H9 (cell line): Measurements from ENCODE around the gene YDJC. TPM values are rescaled to one million over a fixed set of nuclear protein-coding genes. Genes with fewer than 3 reads are reported as not detected.

Experiments used
- DNase-seq: peaks from one replicate; pipeline ENCODE4 v3.0.0-alpha.2; 2017
- H2AFZ ChIP-seq: one replicate; pipeline ENCODE4 v1.6.1; 2013; ENCODE audit warnings: mild to moderate bottlenecking, low read length, control low read depth, moderate library complexity
- H2AK5ac ChIP-seq: 2 replicates; pipeline ENCODE4 v1.6.1; 2013; ENCODE audit warnings: low read length, control low read depth, mixed read lengths; ENCODE audit not compliant: insufficient read length
- H2BK120ac ChIP-seq: one replicate; pipeline ENCODE4 v1.6.1; 2013; ENCODE audit warnings: low read depth, mild to moderate bottlenecking, low read length, control low read depth, inconsistent platforms; ENCODE audit not compliant: poor library complexity, severe bottlenecking
- H2BK12ac ChIP-seq: 2 replicates; pipeline ENCODE4 v1.6.1; 2013; ENCODE audit warnings: low read length, control low read depth, mixed read lengths, low read depth; ENCODE audit not compliant: insufficient read length
- H2BK15ac ChIP-seq: 2 replicates; pipeline ENCODE4 v1.6.1; 2013; ENCODE audit warnings: low read depth, low read length, control low read depth
- H2BK20ac ChIP-seq: one replicate; pipeline ENCODE4 v1.6.1; 2013; ENCODE audit warnings: low read depth, mild to moderate bottlenecking, low read length, control low read depth, inconsistent platforms; ENCODE audit not compliant: poor library complexity, severe bottlenecking
- H2BK5ac ChIP-seq: 2 replicates; pipeline ENCODE4 v1.6.1; 2013; ENCODE audit warnings: low read length, control low read depth, mixed read lengths; ENCODE audit not compliant: insufficient read length
- H3K14ac ChIP-seq: 2 replicates; pipeline ENCODE4 v1.6.1; 2013; ENCODE audit warnings: low read length, control low read depth; ENCODE audit not compliant: insufficient read depth
- H3K18ac ChIP-seq: 2 replicates; pipeline ENCODE4 v1.6.1; 2013; ENCODE audit warnings: low read depth, mild to moderate bottlenecking, mixed read lengths, low read length, control low read depth; ENCODE audit not compliant: insufficient read length
- H3K23ac ChIP-seq: 2 replicates; pipeline ENCODE4 v1.6.1; 2013; ENCODE audit warnings: low read length, control low read depth, mixed read lengths, low read depth; ENCODE audit not compliant: insufficient read length
- H3K23me2 ChIP-seq: 2 replicates; pipeline ENCODE4 v1.6.1; 2013; ENCODE audit warnings: low read depth, mild to moderate bottlenecking, mixed read lengths, low read length, control low read depth; ENCODE audit not compliant: insufficient read length, poor library complexity, severe bottlenecking
- H3K27ac ChIP-seq: 2 replicates; pipeline ENCODE4 v1.5.1; 2013; ENCODE audit warnings: low read length, control low read depth, mixed read lengths, low read depth; ENCODE audit not compliant: insufficient read length
- H3K27me3 ChIP-seq: 2 replicates; pipeline ENCODE4 v1.6.1; 2013; ENCODE audit warnings: low read length, control low read depth, inconsistent platforms; ENCODE audit not compliant: insufficient read depth
- H3K4ac ChIP-seq: 2 replicates; pipeline ENCODE4 v1.6.1; 2013; ENCODE audit warnings: low read depth, mild to moderate bottlenecking, control low read depth, inconsistent platforms, low read length, moderate library complexity
- H3K4me1 ChIP-seq: 2 replicates; pipeline ENCODE4 v1.6.1; 2013; ENCODE audit warnings: low read length, control low read depth, inconsistent platforms; ENCODE audit not compliant: insufficient read depth
- H3K4me2 ChIP-seq: 2 replicates; pipeline ENCODE4 v1.6.1; 2013; ENCODE audit warnings: low read length, control low read depth, mixed read lengths; ENCODE audit not compliant: insufficient read length, insufficient read depth
- H3K56ac ChIP-seq: 2 replicates; pipeline ENCODE4 v1.6.1; 2013; ENCODE audit warnings: low read depth, mild to moderate bottlenecking, mixed read lengths, low read length, control low read depth; ENCODE audit not compliant: insufficient read length
- H3K79me1 ChIP-seq: 2 replicates; pipeline ENCODE4 v1.6.1; 2013; ENCODE audit warnings: low read depth, mild to moderate bottlenecking, moderate library complexity, low read length, control low read depth, inconsistent platforms; ENCODE audit not compliant: insufficient read depth, poor library complexity, severe bottlenecking
- H3K79me2 ChIP-seq: 2 replicates; pipeline ENCODE4 v1.6.1; 2013; ENCODE audit warnings: low read length, control low read depth, inconsistent platforms; ENCODE audit not compliant: insufficient read depth
- H3K9ac ChIP-seq: 2 replicates; pipeline ENCODE4 v1.6.1; 2013; ENCODE audit warnings: low read length, control low read depth, mixed read lengths; ENCODE audit not compliant: insufficient read length; ENCODE audit errors: extremely low read depth
- H3K9me3 ChIP-seq: one replicate; pipeline ENCODE4 v1.6.1; 2013; ENCODE audit warnings: low read depth, low read length, inconsistent platforms; ENCODE audit not compliant: control insufficient read depth
- H3T11ph ChIP-seq: one replicate; pipeline ENCODE4 v1.6.1; 2013; ENCODE audit warnings: mild to moderate bottlenecking, low read length, control low read depth, inconsistent platforms
- H4K20me1 ChIP-seq: one replicate; pipeline ENCODE4 v1.6.1; 2013; ENCODE audit not compliant: control insufficient read depth, insufficient read length, insufficient read depth
- H4K5ac ChIP-seq: 2 replicates; pipeline ENCODE4 v1.6.1; 2013; ENCODE audit warnings: low read depth, mild to moderate bottlenecking, mixed read lengths, low read length, control low read depth; ENCODE audit not compliant: insufficient read length
- H4K8ac ChIP-seq: replicated peaks from 2 replicates; pipeline ENCODE4 v1.6.1; 2013; ENCODE audit warnings: low read length, control low read depth, mixed read lengths, low read depth; ENCODE audit not compliant: insufficient read length
- H4K91ac ChIP-seq: 2 replicates; pipeline ENCODE4 v1.6.1; 2013; ENCODE audit warnings: low read depth, mild to moderate bottlenecking, moderate library complexity, mixed read lengths, low read length, control low read depth; ENCODE audit not compliant: insufficient read length
- H3K27ac Mint-ChIP-seq, 3 experiments: 2 replicates in 2 of 3; 3 replicates in 1 of 3; pipeline ENCODE4 v1.8.0; 2020 to 2021; ENCODE audit warnings: mixed read lengths in 3 of 3, mild to moderate bottlenecking in 1 of 3, moderate library complexity in 1 of 3
- H3K27me3 Mint-ChIP-seq: 2 replicates; pipeline ENCODE4 v1.8.0; 2021; ENCODE audit warnings: low read depth, mild to moderate bottlenecking, moderate library complexity, mixed read lengths
- H3K36me3 Mint-ChIP-seq, 3 experiments: 2 replicates in 2 of 3; 3 replicates in 1 of 3; pipeline ENCODE4 v1.8.0; 2020 to 2021; ENCODE audit warnings: low read depth in 3 of 3, mixed read lengths in 3 of 3; ENCODE audit not compliant: insufficient read depth in 1 of 3
- H3K4me1 Mint-ChIP-seq, 2 experiments: 2 replicates each; pipeline ENCODE4 v1.8.0; 2020; ENCODE audit warnings: mixed read lengths in 2 of 2
- H3K4me3 Mint-ChIP-seq, 2 experiments: 2 replicates in 1 of 2; 3 replicates in 1 of 2; pipeline ENCODE4 v1.8.0; 2020 to 2021; ENCODE audit warnings: mild to moderate bottlenecking in 2 of 2, mixed read lengths in 2 of 2, moderate library complexity in 1 of 2
- H3K9me3 Mint-ChIP-seq, 2 experiments: 2 replicates in 1 of 2; 3 replicates in 1 of 2; pipeline ENCODE4 v1.8.0; 2020; ENCODE audit warnings: mild to moderate bottlenecking in 2 of 2, mixed read lengths in 2 of 2, moderate library complexity in 1 of 2
- WGBS: extraction: QIAGEN DNeasy Blood & Tissue Kit; methylation state at CpG from one replicate; pipeline ENCODE4 v1.1.7; 2013; ENCODE audit warnings: missing lambda C conversion rate, low lambda C conversion rate, mixed read lengths; ENCODE audit not compliant: insufficient read length; ENCODE audit errors: extremely low coverage; 5-methylcytosine and 5-hydroxymethylcytosine counted together
- microRNA-seq: library from miRNA; unstranded; fragments of <30 nt; microRNA quantifications from one replicate; pipeline ENCODE4, GENCODE V29; 2020; ENCODE audit warnings: borderline microRNAs expressed
- total RNA-seq: library from RNA; stranded (reverse); gene quantifications from 2 replicates; pipeline ENCODE4 v1.2.1, GENCODE V29; 2021
- TF ChIP-seq, protein P1 (sequence below): fragments of 200-600 bp; sonication (generic); conservative IDR thresholded peaks from 3 replicates; pipeline ENCODE4 v1.8.0; 2021; ENCODE audit warnings: antibody characterized with exemption, mild to moderate bottlenecking

YDJC gene
- total RNA-seq, 1 experiment from 2014 or later, result 30.2 TPM

DNA sequence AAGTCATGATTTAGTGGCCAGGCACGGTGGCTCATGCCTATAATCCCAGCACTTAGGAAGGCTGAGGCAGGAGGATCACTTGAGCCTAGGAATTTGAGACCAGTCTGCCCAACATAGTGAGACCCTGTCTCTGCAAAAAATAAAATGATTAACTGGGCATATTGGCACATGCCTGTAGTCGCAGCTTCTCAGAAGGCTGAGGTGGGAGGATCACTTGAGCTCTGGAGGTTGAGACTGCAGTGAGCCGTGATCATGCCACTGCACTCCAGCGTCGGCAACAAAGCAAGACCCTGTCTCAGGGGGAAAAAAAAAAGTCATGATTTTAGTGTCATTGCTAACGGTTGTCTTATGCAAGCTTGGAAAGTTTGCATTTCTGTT lies 50.4 kb downstream of the YDJC start:
- Histone ChIP-seq H2BK5ac (no peak overlapping the region), H2BK20ac (no peak overlapping the region), H3K27me3 (no peaks in the 10 kb centered on the region), H3K9me3 (no peaks in the 10 kb centered on the region), H3K4me1 (no peaks in the 10 kb centered on the region), H3K23me2 (no peaks in the 10 kb centered on the region), H2BK15ac (no peak overlapping the region), H3K4ac (no peak overlapping the region), H3K4me2 (no peak overlapping the region), H3K18ac (no peak overlapping the region), H3K56ac (no peak overlapping the region), H3K23ac (no peak overlapping the region), H4K20me1 (no peaks in the 10 kb centered on the region), H4K5ac (no peak overlapping the region), H3K9ac (no peak overlapping the region), H4K8ac (no peak overlapping the region), H3T11ph (no peak overlapping the region), H2AK5ac (no peak overlapping the region), H3K14ac (no peak overlapping the region), H2BK120ac (no peak overlapping the region), H2BK12ac (no peak overlapping the region), H4K91ac (no peak overlapping the region), H2AFZ (no peak overlapping the region), H3K27ac (no peak overlapping the region), H3K79me2 (peaks cover 70% of the 10 kb centered on the region), H3K79me1 (peaks cover 4% of the 10 kb centered on the region)
- Mint-ChIP-seq H3K4me1 (peaks cover 4 to 8% of the 10 kb centered on the region in 2 experiments; a peak in 2 of 4 replicates), H3K27me3 (no peaks in the 10 kb centered on the region), H3K27ac (no peak overlapping the region), H3K4me3 (no peak overlapping the region), H3K9me3 (no peaks in the 10 kb centered on the region), H3K36me3 (peaks cover 0 to 12% (median 6%) of the 10 kb centered on the region in 3 experiments; a peak in 4 of 7 replicates)
- TF ChIP-seq, protein P1, sequence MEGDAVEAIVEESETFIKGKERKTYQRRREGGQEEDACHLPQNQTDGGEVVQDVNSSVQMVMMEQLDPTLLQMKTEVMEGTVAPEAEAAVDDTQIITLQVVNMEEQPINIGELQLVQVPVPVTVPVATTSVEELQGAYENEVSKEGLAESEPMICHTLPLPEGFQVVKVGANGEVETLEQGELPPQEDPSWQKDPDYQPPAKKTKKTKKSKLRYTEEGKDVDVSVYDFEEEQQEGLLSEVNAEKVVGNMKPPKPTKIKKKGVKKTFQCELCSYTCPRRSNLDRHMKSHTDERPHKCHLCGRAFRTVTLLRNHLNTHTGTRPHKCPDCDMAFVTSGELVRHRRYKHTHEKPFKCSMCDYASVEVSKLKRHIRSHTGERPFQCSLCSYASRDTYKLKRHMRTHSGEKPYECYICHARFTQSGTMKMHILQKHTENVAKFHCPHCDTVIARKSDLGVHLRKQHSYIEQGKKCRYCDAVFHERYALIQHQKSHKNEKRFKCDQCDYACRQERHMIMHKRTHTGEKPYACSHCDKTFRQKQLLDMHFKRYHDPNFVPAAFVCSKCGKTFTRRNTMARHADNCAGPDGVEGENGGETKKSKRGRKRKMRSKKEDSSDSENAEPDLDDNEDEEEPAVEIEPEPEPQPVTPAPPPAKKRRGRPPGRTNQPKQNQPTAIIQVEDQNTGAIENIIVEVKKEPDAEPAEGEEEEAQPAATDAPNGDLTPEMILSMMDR, result no peak
- no peak for DNase-seq
- no CpG with 5 or more reads among the region's 6 CpGs for whole genome bisulfite sequencing

Small RNA genes lying within 50 kb of the gene (microRNA-seq; reads per million reads assigned to microRNA genes)
- gene MIR130B (1,018 reads per million, percentile 94 among the genes with 10 or more reads in this experiment), gene MIR301B (11.7 reads per million, percentile 49 among the genes with 10 or more reads in this experiment)

Other genes starting within 250 kb of the YDJC start
- 0.39 and 0.77 TPM in 2 replicates for gene RIMBP3B, start 246.3 kb downstream of the YDJC start, total RNA-seq
- gene HIC2, start 212.7 kb downstream of the YDJC start, total RNA-seq, result 22.8 and 24.9 TPM in 2 replicates
- gene TMEM191C, start 162.6 kb downstream of the YDJC start, total RNA-seq, result 3.3 and 4.2 TPM in 2 replicates
- gene RIMBP3C, start 78.6 kb downstream of the YDJC start, total RNA-seq, result 0.22 and 0.44 TPM in 2 replicates
- gene UBE2L3, start 62.3 kb downstream of the YDJC start, total RNA-seq, result 78.7 and 79.7 TPM in 2 replicates
- gene CCDC116, start 2.7 kb upstream of the YDJC start, total RNA-seq, result 0.22 and 0.63 TPM in 2 replicates
- 36.0 TPM in 2 replicates for gene SDF2L1, start 12.3 kb upstream of the YDJC start, total RNA-seq
- gene PPIL2, start 36.0 kb upstream of the YDJC start, total RNA-seq, result 35.5 and 35.9 TPM in 2 replicates
- gene YPEL1, start 105.8 kb upstream of the YDJC start, total RNA-seq, result 5.4 and 8.1 TPM in 2 replicates
- 90.3 and 98.1 TPM in 2 replicates for gene MAPK1, start 237.6 kb upstream of the YDJC start, total RNA-seq